ENCODE data around the gene ALOX12B.
A peak's percentile ranks its signal among the peaks of the same experiment; 100 is the strongest.
"Not testable (repeated sequence)": the region's sequence is repeated elsewhere in the genome, so short reads cannot be mapped to it uniquely, and the experiment has no call there.

Gene ALOX12B

GRCh38 chr17:8063761-8064534 lies 23.6 kb downstream of the ALOX12B start:
- DNase-seq, result no peak

GRCh38 chr17:8062807-8063483 lies 24.6 kb downstream of the ALOX12B start:
- no peak for DNase-seq

DNA sequence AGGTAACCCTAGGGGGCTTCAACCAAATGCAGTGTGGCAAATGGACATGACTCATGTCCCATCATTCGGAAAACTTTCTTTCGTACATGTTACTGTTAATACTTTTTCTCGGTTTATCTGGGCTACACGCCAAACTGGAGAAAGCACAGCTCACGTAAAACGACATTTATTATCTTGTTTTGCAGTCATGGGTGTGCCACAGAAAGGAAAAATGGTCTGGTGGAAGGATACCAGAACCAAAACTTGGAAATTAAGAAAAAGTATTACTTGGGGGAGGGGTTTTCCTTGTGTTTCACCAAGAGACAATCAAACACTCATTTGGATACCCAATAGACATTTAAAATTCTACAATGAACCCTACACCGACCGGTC lies 25.1 kb downstream of the ALOX12B start:
- DNase-seq, result no peak

DNA sequence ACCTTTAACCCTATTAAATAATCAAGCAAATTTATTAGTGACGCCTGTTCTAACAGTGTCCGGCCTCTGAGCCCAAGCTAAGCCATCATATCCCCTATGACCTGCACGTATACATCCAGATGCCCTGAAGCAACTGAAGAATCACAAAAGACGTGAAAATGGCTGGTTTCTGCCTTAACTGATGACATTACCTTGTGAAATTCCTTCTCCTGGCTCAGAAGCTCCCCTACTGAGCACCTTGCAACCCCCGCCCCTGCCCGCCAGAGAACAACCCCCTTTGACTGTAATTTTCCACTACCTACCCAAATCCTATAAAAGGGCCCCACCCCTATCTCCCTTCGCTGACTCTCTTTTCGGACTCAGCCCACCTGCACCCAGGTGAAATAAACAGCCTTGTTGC lies 25.7 kb downstream of the ALOX12B start:
- DNase-seq, result not testable (repeated sequence)

- peak; percentile 48 for DNase-seq
Observed at GRCh38 chr17:8060274-8060673, 27.2 kb downstream of the ALOX12B start.

- no peak for DNase-seq
Observed at GRCh38 chr17:8059131-8059530, 28.4 kb downstream of the ALOX12B start.

- DNase-seq, result peak; percentile 38
Observed at GRCh38 chr17:8057691-8058114, 29.8 kb downstream of the ALOX12B start.

DNA sequence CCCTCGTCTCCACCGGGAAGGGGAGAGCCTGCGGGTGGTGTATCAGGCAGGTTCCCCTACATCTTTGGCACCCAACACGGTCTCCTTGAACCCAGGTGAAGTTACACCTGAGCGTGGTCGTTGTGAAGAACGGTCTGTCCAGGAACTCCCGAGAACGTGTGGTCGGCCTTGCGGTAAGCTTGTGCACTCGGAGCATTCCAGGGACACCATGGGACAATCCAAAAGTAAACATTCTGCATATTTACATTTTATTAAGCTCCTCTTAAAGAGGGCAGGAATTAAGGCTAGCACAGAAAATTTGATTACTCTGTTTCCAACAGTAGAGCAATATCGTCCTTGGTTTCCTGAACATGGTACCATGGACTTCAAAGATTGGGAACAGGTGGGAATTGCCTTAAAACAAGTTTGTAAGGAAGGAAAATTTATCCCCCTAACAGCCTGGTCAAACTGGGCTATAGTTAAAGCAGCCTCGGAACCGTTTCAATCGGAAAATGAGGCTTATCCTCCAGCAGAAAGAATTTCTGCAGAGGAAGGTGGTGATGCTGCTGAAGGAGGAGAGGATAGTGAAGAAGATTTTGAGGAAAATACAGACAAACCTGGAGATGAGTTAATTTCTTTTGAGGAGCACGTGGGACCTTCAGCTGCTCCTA lies 30.4 kb downstream of the ALOX12B start:
- no peak for DNase-seq

GRCh38 chr17:8056232-8056975 lies 31.1 kb downstream of the ALOX12B start:
- DNase-seq, result no peak

DNA sequence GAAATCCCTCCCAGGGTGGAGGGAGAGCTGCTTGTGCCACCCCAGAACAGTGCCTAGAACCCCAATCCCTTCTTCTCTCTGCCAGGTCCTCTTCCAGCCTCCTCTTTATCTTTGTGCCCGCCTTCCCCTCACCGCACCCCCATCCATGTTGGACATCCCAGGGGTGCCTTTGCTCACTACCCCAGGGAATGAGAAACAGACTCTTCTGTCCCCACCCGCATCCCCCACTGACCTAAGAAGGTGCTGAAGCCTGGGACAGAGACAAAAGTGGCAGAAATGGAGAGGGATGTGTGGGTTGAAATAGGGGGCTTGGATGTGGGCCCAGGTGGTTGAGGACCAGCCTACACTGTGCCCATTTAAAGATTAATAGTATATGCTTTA lies 31.7 kb downstream of the ALOX12B start:
- DNase-seq, result no peak

DNA sequence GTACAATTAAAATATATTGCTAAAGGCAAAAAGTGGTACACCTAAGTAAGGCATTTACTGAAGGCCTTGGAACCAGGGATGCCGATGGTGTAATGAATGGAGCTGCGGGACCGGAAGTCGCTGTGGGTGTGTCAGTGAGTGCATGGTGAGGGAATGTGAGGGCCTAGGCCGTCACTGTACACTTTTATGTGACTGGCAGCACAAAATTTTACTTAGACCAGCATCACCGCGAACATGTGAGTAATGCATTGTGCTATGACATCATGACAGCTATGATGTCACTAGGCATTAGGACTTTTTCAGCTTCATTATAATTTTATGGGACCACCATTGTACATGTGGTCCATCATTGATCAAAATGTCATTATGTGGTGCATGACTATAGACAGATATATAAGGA lies 33.9 kb downstream of the ALOX12B start:
- no peak for DNase-seq

DNA sequence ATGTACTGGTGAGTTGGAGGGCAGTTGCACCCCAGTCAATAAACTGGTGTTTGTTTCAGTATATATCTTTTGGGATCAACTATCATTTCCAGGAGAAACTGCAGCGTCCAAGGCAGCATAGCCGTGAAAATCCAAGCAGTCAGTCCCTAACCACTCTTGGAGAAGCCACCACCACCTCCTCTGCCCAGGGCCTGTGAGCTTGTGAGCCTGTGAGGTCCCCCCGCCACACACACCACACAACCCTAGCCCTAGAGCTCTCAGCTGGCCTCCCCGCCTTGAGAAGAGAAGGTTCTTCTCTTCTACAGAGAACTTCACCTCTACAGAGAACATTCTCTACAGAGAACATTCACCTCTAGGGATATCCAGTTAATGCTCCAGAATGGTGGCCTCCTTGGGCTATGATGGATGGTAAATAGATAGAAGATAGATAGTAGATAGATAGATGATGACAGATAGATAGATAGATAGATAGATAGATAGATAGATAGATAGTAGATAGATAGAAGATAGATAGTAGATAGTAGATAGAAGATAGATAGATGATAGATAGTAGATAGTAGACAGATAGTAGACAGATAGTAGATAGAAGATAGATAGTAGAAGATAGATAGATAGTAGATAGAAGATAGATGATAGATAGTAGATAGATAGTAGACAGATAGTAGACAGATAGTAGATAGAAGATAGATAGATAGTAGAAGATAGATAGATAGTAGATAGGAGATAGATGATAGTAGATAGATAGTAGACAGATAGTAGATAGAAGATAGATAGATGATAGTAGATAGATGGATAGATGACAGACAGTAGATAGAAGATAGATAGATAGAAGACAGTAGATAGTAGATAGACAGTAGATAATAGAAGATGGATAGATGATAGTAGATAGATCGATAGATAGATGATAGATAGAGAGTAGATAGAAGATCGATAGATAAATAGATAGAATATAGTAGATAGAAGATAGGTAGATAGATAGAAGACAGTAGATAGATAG lies 35.0 kb downstream of the ALOX12B start:
- no peak for DNase-seq

GRCh38 chr17:8051831-8052230 lies 35.7 kb downstream of the ALOX12B start:
- no peak for DNase-seq

DNA sequence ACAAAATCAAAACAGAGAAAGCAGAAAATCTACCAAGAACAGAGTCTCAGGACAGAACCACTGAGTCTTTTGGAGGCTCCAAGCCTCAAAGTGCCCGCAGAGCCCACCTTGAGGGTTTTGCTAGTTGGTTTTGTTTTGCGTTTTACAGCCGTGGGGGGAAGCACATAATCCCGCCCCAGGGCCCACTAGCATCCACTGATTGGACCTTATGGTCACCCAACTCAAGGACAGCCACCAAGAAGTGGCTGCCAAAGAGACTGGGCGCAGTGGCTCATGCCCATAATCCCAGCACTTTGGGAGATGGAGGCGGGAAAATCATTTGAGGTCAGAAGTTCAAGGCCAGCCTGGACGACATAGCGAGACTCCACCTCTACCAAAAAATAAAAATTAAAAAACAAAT lies 38.8 kb downstream of the ALOX12B start:
- no peak for DNase-seq

GRCh38 chr17:8048236-8048635 lies 39.3 kb downstream of the ALOX12B start:
- DNase-seq, result no peak

DNA sequence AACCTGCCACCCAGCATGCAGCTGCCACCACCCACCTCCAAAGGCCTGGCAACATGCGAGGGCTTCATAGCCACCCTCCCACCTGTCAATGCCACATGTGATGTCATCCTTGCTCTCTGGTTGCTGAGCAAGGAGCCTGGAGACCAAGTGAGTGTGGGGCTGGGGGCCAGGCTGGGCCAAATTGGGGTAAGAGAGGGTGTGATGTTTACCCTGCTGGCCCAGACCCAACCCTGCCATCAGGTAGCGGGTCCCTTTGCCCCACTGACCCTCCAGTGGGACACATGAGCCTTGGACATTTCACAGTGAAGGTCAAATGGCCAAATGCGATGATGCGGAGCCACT lies 39.8 kb downstream of the ALOX12B start:
- no peak for DNase-seq

- no peak for DNase-seq
Observed at GRCh38 chr17:8046929-8047768, 40.4 kb downstream of the ALOX12B start.

DNA sequence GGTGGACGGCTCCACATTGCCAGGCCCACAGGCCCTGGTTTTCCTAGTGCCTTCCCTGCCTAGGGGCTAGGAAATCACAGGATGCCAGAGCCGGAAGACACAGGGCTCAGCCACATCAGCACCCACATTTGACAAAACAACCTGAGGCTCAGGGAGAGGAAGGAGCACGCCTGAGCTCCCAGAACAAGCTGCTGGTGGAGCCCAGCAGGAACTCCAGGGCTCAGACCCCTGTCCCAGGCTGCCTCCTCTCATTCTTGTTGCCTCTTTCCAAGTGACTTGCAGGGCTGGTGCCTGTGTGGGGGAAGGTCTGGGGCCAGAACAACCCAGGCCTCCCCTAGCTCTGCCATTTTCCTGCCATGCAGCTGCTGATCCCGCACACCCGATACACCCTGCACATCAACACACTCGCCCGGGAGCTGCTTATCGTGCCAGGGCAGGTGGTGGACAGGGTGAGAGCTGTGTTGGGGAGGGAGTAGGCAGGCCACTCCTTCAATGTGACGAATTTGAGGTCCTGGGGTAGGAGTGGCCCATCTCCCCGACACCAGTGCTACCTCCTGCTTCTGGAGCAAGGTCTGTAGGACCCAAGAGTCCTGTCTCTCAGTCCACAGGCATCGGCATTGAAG lies 41.1 kb downstream of the ALOX12B start:
- no peak for DNase-seq

DNA sequence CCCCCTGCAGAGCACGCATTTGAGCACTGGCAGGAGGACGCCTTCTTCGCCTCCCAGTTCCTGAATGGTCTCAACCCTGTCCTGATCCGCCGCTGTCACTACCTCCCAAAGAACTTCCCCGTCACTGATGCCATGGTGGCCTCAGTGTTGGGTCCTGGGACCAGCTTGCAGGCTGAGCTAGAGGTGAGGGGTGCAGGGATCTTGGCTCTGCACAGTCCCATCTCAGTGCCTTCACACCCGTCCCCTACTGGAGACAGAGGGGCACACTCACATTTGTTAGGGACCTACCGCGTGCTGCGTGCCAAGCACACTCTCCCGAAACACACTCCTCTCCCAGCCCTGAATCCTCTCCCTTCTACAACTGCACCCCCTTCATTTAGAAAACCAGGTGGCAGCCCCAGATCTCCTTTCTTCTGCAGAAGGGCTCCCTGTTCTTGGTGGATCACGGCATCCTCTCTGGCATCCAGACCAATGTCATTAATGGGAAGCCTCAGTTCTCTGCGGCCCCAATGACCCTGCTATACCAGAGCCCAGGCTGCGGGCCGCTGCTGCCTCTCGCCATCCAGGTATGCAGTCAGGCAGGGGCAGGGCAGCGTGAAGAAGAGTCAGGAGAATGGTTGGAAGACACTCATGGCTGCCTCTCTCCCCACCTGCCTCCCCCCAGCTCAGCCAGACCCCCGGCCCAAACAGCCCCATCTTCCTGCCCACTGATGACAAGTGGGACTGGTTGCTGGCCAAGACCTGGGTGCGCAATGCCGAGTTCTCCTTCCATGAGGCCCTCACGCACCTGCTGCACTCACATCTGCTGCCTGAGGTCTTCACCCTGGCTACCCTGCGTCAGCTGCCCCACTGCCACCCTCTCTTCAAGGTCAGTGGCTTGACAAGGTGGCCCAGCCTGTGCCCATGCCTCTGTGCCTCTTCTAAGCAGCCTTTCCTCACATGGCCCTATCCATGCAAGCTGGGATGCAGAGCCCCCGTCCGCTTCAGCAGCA lies 42.4 kb downstream of the ALOX12B start:
- DNase-seq, result no peak

- no peak for DNase-seq
Observed at GRCh38 chr17:8041979-8042378, 45.5 kb downstream of the ALOX12B start.

Data from activated naive CD4-positive, alpha-beta T cell treated with anti-CD3 and anti-CD28 coated beads, Interleukin-2, amount 50 U/mL, for 16 hours (primary cell).